Transverse colon (tissue), 4 donors: ENCODE data around the gene MIDN.
A peak's percentile ranks its signal among the peaks of the same experiment; 100 is the strongest.

Source experiments
- CTCF ChIP-seq, 5 experiments: fragments of 200-600 bp in 3 of 5; fragments of 450-650 bp in 2 of 5; sonication (generic) in 3 of 5; IDR thresholded peaks; 1 replicate in 2 of 5; 2 replicates in 3 of 5; pipeline ENCODE4 v1.5.1; 2016 to 2017; ENCODE audit warnings: antibody characterized with exemption in 5 of 5, inconsistent platforms in 3 of 5, mild to moderate bottlenecking in 2 of 5, moderate library complexity in 1 of 5
- EP300 ChIP-seq: sonication (generic); formaldehyde crosslinking; IDR thresholded peaks from one replicate; pipeline ENCODE4 v1.6.1; 2017; ENCODE audit warnings: antibody characterized with exemption, low read depth
- POLR2A ChIP-seq: fragments of 450-650 bp; IDR thresholded peaks from one replicate; pipeline ENCODE4 v1.6.1; 2016; ENCODE audit warnings: antibody characterized with exemption, mild to moderate bottlenecking, moderate library complexity
- POLR2AphosphoS5 ChIP-seq, 3 donors: sonication (generic); formaldehyde crosslinking; IDR thresholded peaks; one replicate each; pipeline ENCODE4 v1.6.1; 2016; ENCODE audit warnings: antibody characterized with exemption in 3 of 3

- TF ChIP-seq CTCF (IDR thresholded peaks at IDR 0.05), result peak; percentile 54 to 73 (median 67)
- TF ChIP-seq POLR2A, result no peak
- no peak for TF ChIP-seq EP300
- TF ChIP-seq POLR2AphosphoS5 (IDR thresholded peaks at IDR 0.05), result no peak
Observed at GRCh38 chr19:1220976-1221903, 27.1 kb upstream of the MIDN start.
